Activated CD4-positive, alpha-beta T cell treated with anti-CD3 and anti-CD28 coated beads for 1 hour (primary cell): ENCODE data around the gene TRAIP.
"Not testable (repeated sequence)": the region's sequence is repeated elsewhere in the genome, so short reads cannot be mapped to it uniquely, and the experiment has no call there.

Experiments used
- DNase-seq: peaks from one replicate; pipeline ENCODE4 v3.0.0-alpha.2; 2020

Gene TRAIP

DNA sequence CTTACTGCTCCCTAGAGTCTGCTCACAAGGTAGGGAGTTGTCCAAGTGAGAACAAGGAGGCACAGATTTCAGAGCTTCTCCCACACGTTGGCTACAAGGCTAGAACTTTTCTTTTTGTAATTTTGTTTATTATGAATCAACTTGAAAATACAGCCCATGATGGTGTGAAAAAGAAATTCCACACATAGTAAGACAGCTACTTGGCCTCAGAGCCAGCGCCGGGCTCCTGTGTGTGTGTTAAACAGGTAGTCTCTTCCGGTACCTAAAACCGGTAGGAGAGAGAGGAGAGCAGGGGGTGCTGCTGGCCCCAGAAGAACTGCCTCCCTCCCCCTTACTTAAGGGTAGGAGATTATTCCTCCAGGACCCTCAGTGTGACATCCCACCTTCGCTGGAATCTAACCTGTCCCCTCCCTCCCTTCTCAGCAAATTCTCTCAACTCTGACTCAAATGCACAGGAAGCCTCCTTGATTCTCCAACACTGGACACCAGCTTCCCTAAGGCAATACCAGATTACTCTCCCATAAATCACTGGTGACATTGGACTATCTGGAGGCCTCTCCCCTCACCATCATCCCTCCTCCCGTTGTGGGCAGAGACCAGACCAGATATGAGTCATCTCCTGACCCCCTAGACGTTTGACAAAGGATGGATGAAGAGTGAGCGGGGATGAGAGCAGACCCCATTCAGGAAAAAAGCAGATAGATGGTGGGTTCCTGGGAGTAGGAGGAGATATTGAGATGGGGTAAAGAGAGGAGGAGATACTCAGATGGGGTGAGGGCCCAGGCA lies 65.5 kb downstream of the TRAIP start:
- no peak for DNase-seq

DNA sequence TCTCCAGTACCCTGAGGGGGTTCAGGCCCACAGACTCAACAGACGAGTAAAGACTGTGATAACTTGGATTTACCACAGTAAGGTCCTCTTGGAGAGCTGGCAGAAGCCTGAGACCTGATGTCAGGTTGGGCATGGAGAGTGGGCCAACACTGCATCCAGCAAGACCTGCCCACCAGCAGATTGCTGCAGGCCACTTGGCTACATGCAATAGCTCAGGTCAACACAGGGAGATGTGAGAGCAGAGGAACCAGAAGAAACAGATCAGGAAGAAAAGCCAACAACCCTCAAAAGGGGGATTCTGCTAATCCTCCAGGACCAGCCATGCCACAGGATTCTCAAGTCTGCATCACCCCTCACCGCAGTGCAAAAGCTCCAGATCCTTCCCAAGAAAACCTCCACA lies 68.3 kb downstream of the TRAIP start:
- no peak for DNase-seq

DNA sequence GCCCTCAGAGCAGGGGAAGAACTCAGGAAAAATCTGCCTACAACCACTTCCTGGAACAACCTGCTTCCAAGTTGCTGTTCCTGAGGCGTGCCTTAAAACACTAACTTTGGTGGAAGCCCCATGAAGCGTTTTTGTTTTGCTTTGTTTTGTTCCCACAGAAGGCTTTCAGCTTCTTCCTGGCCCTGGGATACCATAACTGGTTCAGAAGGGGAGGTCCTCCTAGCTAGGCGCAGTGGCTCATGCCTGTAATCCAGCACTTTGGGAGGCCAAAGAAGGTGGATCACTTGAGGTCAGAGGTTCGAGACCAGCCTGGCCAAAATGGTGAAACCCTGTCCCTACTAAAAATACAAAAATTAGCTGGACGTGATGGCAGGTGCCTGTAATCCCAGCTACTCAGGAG lies 68.8 kb downstream of the TRAIP start:
- DNase-seq, result no peak

DNA sequence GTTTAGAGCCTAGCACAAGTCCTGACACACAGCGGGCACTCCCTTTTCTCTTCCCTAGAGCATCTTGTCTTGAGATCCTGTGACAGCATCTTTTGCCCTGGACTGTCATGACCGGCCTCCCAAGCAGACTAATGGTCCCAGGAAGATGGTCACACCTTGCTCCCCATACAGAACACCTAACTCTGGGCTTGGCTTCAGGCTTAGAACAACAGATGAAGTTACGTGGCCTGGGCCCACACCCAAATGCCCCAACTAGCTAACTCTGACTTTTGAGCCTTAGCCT lies 69.2 kb downstream of the TRAIP start:
- no peak for DNase-seq

DNA sequence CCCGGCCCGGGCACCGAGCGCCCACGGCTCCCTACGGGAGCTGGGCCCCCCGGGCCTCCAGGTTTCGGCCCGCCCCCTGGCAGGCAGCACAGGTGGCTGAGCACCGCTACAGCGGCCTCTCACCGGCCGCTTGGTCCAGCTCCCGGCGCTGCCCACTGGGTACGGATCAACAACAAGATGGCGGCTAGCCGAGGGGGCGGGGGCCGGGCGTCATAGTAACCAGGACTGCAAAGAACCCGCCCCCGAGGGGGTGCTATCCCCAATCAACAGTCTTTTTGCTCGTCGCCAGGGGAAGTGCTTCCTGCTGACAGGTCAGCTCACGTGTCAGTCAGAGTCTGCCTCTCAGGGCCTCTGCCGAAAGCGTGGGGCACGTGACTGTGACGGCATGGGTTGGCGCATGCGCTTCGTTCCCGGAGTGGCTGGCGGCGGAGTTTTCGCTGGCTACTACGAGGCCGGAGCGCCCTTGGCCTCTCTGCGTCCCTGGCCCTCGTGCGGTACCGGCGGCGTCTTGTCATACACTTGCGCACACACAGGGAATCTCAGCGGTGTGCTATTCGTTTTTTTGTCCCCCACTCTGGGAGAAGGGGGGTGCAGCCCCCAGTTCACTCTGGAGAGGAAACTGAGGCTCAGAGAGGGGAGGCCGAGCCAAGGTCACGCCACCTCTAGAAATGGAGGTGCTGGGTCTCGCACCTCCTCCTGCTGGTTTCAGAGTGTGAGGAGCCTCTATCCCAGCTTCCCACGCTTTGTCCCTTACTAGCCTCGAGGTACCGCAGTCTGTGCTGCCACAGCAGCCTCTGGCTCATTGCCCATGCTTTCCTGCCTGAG lies 69.8 kb downstream of the TRAIP start, which contains the start of gene IP6K1:
IP6K1 (minus strand) TSS at position 186 of the 825 bp plus-strand sequence. CDS start 38,502 bp downstream, outside the sequence.
- DNase-seq, result peak; percentile 99

DNA sequence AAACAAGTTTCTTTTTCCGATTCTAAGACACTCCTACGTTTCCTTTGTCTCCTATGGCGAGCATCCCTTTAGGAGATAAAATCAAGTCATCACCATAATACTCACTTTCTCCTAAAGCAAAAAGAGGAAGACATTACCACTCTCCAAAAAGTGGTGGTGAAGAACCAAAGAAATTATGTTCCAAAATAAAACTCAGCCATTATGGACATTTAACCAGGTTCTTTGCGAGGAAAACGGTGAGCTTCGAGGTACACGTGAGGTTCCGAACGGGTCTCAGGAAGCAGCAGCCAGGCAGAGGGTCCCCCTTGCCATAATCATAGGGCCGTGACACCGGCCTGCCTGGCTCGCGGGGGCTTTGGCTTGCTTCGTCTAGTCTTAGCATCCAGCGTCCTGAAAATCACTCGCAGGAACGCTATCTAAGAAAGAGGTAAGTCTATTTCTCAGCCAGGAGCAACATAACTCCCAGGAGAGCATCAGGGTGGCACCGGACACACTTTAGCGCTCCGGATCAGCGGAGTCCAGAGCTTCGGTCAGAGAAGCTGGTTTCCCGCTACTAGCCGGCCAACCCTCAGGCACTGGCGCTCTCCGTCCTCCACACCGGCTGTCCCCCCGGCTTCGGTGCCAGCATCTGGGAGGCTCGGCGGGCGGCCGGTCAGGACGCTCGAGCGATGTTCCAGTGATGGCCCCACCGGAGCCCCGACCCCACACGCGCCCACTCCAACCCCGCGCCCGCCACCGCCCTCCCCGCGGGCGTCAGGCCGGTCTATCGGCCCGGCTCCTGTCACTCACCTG lies 70.6 kb downstream of the TRAIP start:
- DNase-seq, result no peak

DNA sequence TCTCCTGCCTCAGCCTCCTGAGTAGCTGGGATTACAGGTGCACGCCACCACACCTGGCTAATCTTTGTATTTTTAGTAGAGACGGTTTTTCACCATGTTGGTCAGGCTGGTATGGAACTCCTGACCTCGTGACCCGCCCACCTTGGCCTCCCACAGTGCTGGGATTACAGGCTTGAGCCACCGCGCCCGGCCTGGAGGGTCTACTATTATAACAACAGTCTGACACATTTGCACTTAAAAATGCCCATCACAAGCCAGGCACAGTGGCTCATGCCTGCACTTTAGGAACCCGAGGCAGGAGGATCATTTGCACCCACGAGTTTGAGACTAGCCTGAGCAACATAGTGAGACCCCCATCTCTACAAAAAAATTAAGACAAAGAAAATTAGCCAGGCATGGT lies 74.1 kb downstream of the TRAIP start:
- DNase-seq, result not testable (repeated sequence)

DNA sequence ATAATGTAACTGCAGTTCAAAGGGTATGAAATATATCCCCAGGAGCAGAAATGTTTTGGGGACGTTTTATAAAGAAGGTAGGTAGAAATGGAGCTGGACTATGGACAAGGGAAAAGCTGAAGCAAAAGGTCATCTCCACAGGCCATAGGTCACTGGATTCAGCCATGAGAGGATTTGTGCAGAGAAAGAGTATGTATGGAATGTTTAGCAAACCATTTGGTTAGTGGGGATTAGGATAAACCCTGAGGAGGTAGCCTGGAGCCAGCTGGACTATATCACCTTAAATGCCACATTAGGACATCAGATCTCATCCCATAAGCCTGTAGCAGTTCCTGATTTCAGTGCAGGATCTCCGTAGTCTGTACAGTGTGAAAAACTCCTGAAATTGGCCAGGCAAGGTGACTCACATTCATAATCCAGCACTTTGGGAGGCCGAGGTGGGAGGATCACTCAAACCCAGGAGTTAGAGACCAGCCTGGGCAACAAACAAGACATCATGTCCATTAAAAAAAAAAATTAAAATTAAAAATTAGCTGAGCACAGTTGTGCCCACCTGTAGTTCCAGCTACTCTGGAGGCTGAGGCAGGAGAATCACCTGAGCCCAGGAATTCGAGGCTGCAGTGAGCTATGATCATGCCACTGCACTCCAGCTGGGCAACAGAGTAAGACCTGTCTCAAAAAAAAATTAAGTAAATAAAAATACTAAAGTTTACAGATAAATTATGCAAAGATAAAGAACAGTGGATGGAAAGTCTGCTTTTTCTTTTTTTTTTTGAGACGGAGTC lies 74.8 kb downstream of the TRAIP start:
- DNase-seq, result no peak

DNA sequence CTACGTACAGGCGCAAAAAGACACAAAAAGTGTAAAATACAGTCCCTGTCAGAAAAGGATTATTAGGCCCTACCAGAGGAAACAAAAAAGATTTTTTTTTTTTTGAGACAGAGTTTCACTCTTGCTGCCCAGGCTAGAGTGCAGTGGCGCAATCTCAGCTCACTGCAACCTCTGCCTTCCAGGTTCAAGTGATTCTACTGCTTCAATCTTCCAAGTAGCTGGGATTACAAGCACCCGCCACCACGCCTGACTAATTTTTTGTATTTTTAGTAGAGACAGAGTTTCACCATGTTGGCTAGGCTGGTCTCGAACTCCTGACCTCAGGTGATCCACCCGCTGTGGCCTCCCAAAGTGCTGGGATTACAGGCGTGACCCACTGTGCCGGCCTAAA lies 75.4 kb downstream of the TRAIP start:
- DNase-seq, result not testable (repeated sequence)

DNA sequence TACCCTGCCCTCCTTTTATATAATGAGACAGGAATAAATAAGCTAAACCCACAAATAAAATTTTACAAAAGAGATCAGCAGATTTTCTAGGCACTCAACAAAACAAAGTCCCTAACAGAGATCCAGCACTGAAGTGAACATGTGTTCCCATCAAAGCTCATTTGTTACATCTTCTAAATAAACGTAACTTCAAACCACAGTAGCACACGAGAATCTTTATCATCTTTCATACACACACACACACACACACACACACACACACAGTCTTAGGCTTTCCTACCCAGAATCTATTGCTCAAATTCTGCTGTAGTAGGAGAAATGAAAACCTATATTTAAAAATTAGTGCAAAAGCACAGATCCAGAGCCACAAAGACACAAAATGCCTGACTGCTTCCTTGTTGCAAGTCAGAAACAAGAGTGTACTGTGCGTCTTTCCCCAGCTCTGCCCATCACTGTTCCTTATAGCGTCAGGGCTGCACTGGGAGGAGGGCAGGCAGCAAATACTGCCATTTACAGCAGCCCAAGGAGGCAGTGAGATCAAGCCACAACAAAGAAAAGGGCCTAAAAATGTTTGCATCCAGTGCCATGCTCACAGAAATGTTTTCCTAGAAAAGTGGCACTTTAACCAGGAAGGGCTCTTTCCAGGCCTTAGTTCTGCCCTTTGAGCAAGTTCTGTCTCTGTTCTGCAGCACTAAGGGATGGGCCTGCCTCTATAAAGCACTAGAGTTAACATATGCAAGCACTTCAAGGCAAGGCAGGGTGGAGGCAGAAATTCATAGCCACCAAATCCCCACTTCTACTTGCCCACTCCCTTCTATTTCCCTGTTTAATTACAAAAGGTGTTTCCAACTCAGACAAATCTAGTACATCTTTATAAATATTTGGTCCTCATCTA lies 76.0 kb downstream of the TRAIP start:
- DNase-seq, result no peak

DNA sequence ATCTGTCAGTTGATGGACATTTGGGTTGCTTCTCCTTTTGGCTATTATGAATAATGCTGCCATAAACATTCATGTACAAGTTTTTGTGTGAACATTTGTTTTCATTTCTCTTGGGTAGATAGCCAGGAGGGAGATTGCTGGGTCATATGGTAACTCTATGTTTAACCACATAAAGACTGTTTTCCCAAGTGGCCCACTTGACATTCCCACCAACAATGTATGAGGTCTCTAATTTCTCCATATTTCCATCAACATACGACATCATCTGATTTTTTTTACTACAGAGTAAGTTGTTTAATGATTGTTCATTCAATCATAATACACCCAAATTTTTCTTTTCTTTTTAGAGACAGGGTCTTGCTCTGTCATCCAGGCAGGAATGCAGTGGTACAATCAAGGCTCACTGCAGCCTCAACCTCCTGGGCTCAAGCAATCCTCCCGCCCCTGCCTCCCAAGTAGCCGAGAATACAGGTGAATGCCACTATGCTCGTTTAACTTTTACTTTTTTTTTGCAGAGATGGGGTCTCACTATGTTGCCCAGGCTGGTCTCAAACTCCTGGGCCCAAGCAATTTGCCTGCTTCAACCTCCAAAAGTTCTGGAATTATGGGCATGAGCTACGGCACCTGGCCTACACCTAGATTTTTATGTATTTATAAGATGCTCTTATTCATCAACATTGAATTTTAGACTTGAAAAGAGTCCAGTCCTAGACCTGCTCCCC lies 76.8 kb downstream of the TRAIP start:
- DNase-seq, result no peak
